ENCODE results near the gene C1QTNF8. TPM values are rescaled to one million over a fixed set of nuclear protein-coding genes. Genes with fewer than 3 reads are reported as not detected.

C1QTNF8 gene
- not detected for polyA plus RNA-seq

GRCh38 chr16:1096169-1097082 is at the start of gene C1QTNF8:
Gene C1QTNF8 (minus strand): TSS chr16:1096244. CDS start chr16:1094922, 1,322 bp downstream.
- 56 to 59% (median 57%) methylated on average over 50 to 55 of the region's 55 CpGs for WGBS, 3 donors
- no peak within 1 kb of the TSS for H3K27ac ChIP-seq (ENCODE audit: low read depth, low read length)

- no peak overlapping the region for H3K27ac ChIP-seq (ENCODE audit: low read depth, low read length)
- WGBS, 3 donors, result 57 to 64% (median 58%) methylated on average over 23 to 30 of the region's 30 CpGs
These were observed 49.5 kb upstream of the C1QTNF8 start for GRCh38 chr16:1145383-1146100.

- no peak overlapping the region for H3K27ac ChIP-seq (ENCODE audit: low read depth, low read length)
- WGBS, 3 donors, result 72 to 76% (median 75%) methylated on average over 39 to 46 of the region's 46 CpGs
These were observed 48.7 kb upstream of the C1QTNF8 start for GRCh38 chr16:1144476-1145382.

- H3K27ac ChIP-seq (ENCODE audit: low read depth, low read length), result no peak overlapping the region
- 67 to 86% (median 72%) methylated on average over 19 to 23 of the region's 23 CpGs for WGBS, 3 donors
These were observed 47.9 kb upstream of the C1QTNF8 start for GRCh38 chr16:1143761-1144450.

- 72 to 89% (median 74%) methylated on average over 18 to 19 of the region's 19 CpGs for WGBS, 3 donors
These were observed 46.9 kb upstream of the C1QTNF8 start for GRCh38 chr16:1142911-1143310.

GRCh38 chr16:1141716-1142115 is 45.7 kb upstream of the C1QTNF8 start:
- 63 to 91% (median 77%) methylated on average over 8 of the region's 8 CpGs for WGBS, 3 donors
- H3K27ac ChIP-seq (ENCODE audit: low read depth, low read length), result no peak overlapping the region

More at GRCh38 chr16:1142911-1143310, 46.9 kb upstream of the C1QTNF8 start:
- no peak overlapping the region for H3K27ac ChIP-seq (ENCODE audit: low read depth, low read length)

- WGBS, 3 donors, result 44 to 59% (median 55%) methylated on average over 8 of the region's 8 CpGs
- H3K27ac ChIP-seq (ENCODE audit: low read depth, low read length), result no peak overlapping the region
These were observed 45.1 kb upstream of the C1QTNF8 start for GRCh38 chr16:1141191-1141590.

- WGBS, 3 donors, result 65 to 81% (median 76%) methylated on average over 23 of the region's 23 CpGs
- H3K27ac ChIP-seq (ENCODE audit: low read depth, low read length), result no peak overlapping the region
These were observed 44.6 kb upstream of the C1QTNF8 start for GRCh38 chr16:1140582-1141162.

GRCh38 chr16:1137604-1138003 is 41.6 kb upstream of the C1QTNF8 start:
- 80 to 85% (median 81%) methylated on average over 24 of the region's 24 CpGs for WGBS, 3 donors

GRCh38 chr16:1135459-1135825 is 39.4 kb upstream of the C1QTNF8 start:
- no peak overlapping the region for H3K27ac ChIP-seq (ENCODE audit: low read depth, low read length)
- WGBS, 3 donors, result 65 to 92% (median 82%) methylated on average over 3 of the region's 3 CpGs

More at GRCh38 chr16:1137604-1138003, 41.6 kb upstream of the C1QTNF8 start:
- no peak overlapping the region for H3K27ac ChIP-seq (ENCODE audit: low read depth, low read length)

- 20 to 71% (median 60%) methylated on average over 29 to 30 of the region's 30 CpGs for WGBS, 3 donors
These were observed 38.9 kb upstream of the C1QTNF8 start for GRCh38 chr16:1134776-1135458.

GRCh38 chr16:1133810-1134520 is 37.9 kb upstream of the C1QTNF8 start:
- WGBS, 3 donors, result 56 to 61% (median 57%) methylated on average over 27 to 30 of the region's 30 CpGs
- no peak overlapping the region for H3K27ac ChIP-seq (ENCODE audit: low read depth, low read length)

More at GRCh38 chr16:1134776-1135458, 38.9 kb upstream of the C1QTNF8 start:
- H3K27ac ChIP-seq (ENCODE audit: low read depth, low read length), result no peak overlapping the region

- WGBS, 3 donors, result 83 to 86% (median 86%) methylated on average over 14 to 18 of the region's 18 CpGs
- no peak overlapping the region for H3K27ac ChIP-seq (ENCODE audit: low read depth, low read length)
These were observed 37.2 kb upstream of the C1QTNF8 start for GRCh38 chr16:1133271-1133670.

GRCh38 chr16:1132431-1132830 is 36.4 kb upstream of the C1QTNF8 start:
- 61 to 73% (median 63%) methylated on average over 15 of the region's 15 CpGs for WGBS, 3 donors
- no peak overlapping the region for H3K27ac ChIP-seq (ENCODE audit: low read depth, low read length)

GRCh38 chr16:1131378-1131994 is 35.4 kb upstream of the C1QTNF8 start:
- no peak overlapping the region for H3K27ac ChIP-seq (ENCODE audit: low read depth, low read length)
- 89 to 91% (median 90%) methylated on average over 26 to 35 of the region's 35 CpGs for WGBS, 3 donors

- WGBS, 3 donors, result 81 to 94% (median 92%) methylated on average over 8 of the region's 8 CpGs
- H3K27ac ChIP-seq (ENCODE audit: low read depth, low read length), result no peak overlapping the region
These were observed 34.3 kb upstream of the C1QTNF8 start for GRCh38 chr16:1130382-1130781.
